H1 (cell line): Measurements from ENCODE around the gene KAZALD1. TPM values are rescaled to one million over a fixed set of nuclear protein-coding genes. Genes with fewer than 3 reads are reported as not detected.

Source experiments
- CTCF ChIA-PET: fragments of 300-600 bp; sonication (Branson Sonifier 250); formaldehyde crosslinking; loops from one replicate; lab custom pipeline; 2021; ENCODE audit not compliant: partially characterized antibody; lab: Charles Lee
- POLR2A ChIA-PET: fragments of 300-600 bp; sonication (Branson Sonifier 250); formaldehyde crosslinking; loops from one replicate; lab custom pipeline; 2021; ENCODE audit warnings: inconsistent platforms; ENCODE audit not compliant: partially characterized antibody; lab: Charles Lee
- DNase-seq, 2 experiments: peaks; one replicate each; pipeline versions ENCODE4 v3.0.0 to v3.0.0-alpha.2; 2010 to 2022; ENCODE audit warnings: low spot score in 2 of 2, low read depth in 1 of 2, mixed read lengths in 1 of 2
- FAIRE-seq: peaks from 2 replicates; lab custom pipeline; 2011; peaks lifted over from hg19 to GRCh38; lab: Jason Lieb, UNC
- H2AFZ ChIP-seq: 2 replicates; pipeline ENCODE4 v1.8.1; 2012; ENCODE audit warnings: low read length, inconsistent platforms
- H2AK5ac ChIP-seq: 2 replicates; pipeline ENCODE4 v1.6.1; 2013; ENCODE audit warnings: low read depth, low read length
- H2BK120ac ChIP-seq: replicated peaks from 2 replicates; pipeline ENCODE3; 2013; ENCODE audit warnings: low read depth, low read length, inconsistent platforms
- H2BK12ac ChIP-seq: 2 replicates; pipeline ENCODE4 v1.6.1; 2013; ENCODE audit warnings: low read depth, low read length
- H2BK15ac ChIP-seq: 2 replicates; pipeline ENCODE4 v1.6.1; 2013; ENCODE audit warnings: low read length
- H2BK20ac ChIP-seq: 2 replicates; pipeline ENCODE4 v1.6.1; 2013; ENCODE audit warnings: low read length
- H2BK5ac ChIP-seq: 2 replicates; pipeline ENCODE4 v1.6.1; 2013; ENCODE audit warnings: low read depth, low read length
- H3K14ac ChIP-seq: 2 replicates; pipeline ENCODE4 v1.6.1; 2013; ENCODE audit warnings: inconsistent platforms; ENCODE audit not compliant: insufficient read length
- H3K18ac ChIP-seq: 2 replicates; pipeline ENCODE4 v1.6.1; 2013; ENCODE audit warnings: low read length; ENCODE audit errors: extremely low read depth
- H3K23ac ChIP-seq: 2 replicates; pipeline ENCODE4 v1.6.1; 2013; ENCODE audit warnings: inconsistent platforms; ENCODE audit not compliant: insufficient read length
- H3K23me2 ChIP-seq: 2 replicates; pipeline ENCODE4 v1.6.1; 2013; ENCODE audit warnings: low read depth, low read length
- H3K27ac ChIP-seq: 2 replicates; pipeline ENCODE4 v1.6.1; 2011; ENCODE audit warnings: low read depth, low read length, inconsistent platforms
- H3K27me3 ChIP-seq, 4 experiments: replicated peaks in 1 of 4; 1 replicate in 1 of 4; 2 replicates in 3 of 4; pipeline versions ENCODE4 v1.6.1 to v1.8.1; 2011 to 2013; ENCODE audit warnings: low read length in 3 of 4, mild to moderate bottlenecking in 3 of 4, inconsistent platforms in 2 of 4, mixed read lengths in 2 of 4, moderate library complexity in 1 of 4; ENCODE audit not compliant: control insufficient read depth in 3 of 4, insufficient read depth in 3 of 4; ENCODE audit errors: extremely low read depth in 1 of 4
- H3K36me3 ChIP-seq, 4 experiments: 2 replicates each; pipeline versions ENCODE4 v1.6.1 to v1.8.1; 2011 to 2013; ENCODE audit warnings: mild to moderate bottlenecking in 4 of 4, low read length in 3 of 4, moderate library complexity in 2 of 4, control low read depth in 1 of 4, inconsistent platforms in 1 of 4; ENCODE audit not compliant: insufficient read depth in 4 of 4, control insufficient read depth in 2 of 4
- H3K4ac ChIP-seq: replicated peaks from 2 replicates; pipeline ENCODE3; 2013; ENCODE audit warnings: low read length, low read depth, mixed read lengths, inconsistent platforms; ENCODE audit not compliant: insufficient read length
- H3K4me1 ChIP-seq, 4 experiments: replicated peaks in 1 of 4; 1 replicate in 1 of 4; 2 replicates in 3 of 4; pipeline versions ENCODE4 v1.6.1 to v1.8.1; 2011 to 2013; ENCODE audit warnings: low read length in 3 of 4, inconsistent platforms in 2 of 4, mixed read lengths in 1 of 4; ENCODE audit not compliant: insufficient read depth in 4 of 4, control insufficient read depth in 3 of 4
- H3K4me2 ChIP-seq, 2 experiments: 2 replicates each; pipeline versions ENCODE4 v1.6.1 to v1.8.1; 2011 to 2013; ENCODE audit warnings: low read depth in 2 of 2, low read length in 2 of 2, control low read depth in 1 of 2, inconsistent platforms in 1 of 2, mild to moderate bottlenecking in 1 of 2; ENCODE audit not compliant: insufficient read depth in 1 of 2
- H3K4me3 ChIP-seq, 4 experiments: fragments of 200-600, 300-600 bp in 1 of 4; sonication (generic), shearing (Covaris generic), sonication (Bioruptor Twin) in 1 of 4; 2 replicates each; pipeline versions ENCODE4 v1.5.1 to v1.8.1; 2011 to 2016; ENCODE audit warnings: low read length in 4 of 4, low read depth in 3 of 4, control low read depth in 2 of 4, inconsistent platforms in 2 of 4, mild to moderate bottlenecking in 2 of 4, mixed read lengths in 1 of 4, moderate library complexity in 1 of 4; ENCODE audit not compliant: insufficient read depth in 2 of 4; ENCODE audit errors: extremely low read depth in 1 of 4
- H3K56ac ChIP-seq: replicated peaks from 2 replicates; pipeline ENCODE3; 2013; ENCODE audit warnings: low read depth, mild to moderate bottlenecking, mixed read lengths, low read length, inconsistent platforms; ENCODE audit not compliant: insufficient read length
- H3K79me1 ChIP-seq: 2 replicates; pipeline ENCODE4 v1.6.1; 2013; ENCODE audit warnings: low read depth, low read length, control low read depth
- H3K79me2 ChIP-seq, 2 experiments: 2 replicates each; pipeline versions ENCODE4 v1.6.1 to v1.8.1; 2012 to 2013; ENCODE audit warnings: low read length in 2 of 2, mild to moderate bottlenecking in 2 of 2, inconsistent platforms in 1 of 2; ENCODE audit not compliant: insufficient read depth in 2 of 2, control insufficient read depth in 1 of 2
- H3K9ac ChIP-seq, 4 experiments: replicated peaks in 1 of 4; 1 replicate in 1 of 4; 2 replicates in 3 of 4; pipeline versions ENCODE4 v1.6.1 to v1.8.1; 2011 to 2013; ENCODE audit warnings: low read depth in 3 of 4, low read length in 3 of 4, control low read depth in 2 of 4, mild to moderate bottlenecking in 2 of 4, moderate library complexity in 2 of 4, inconsistent platforms in 1 of 4; ENCODE audit errors: extremely low read depth in 1 of 4
- H3K9me3 ChIP-seq, 2 experiments: 2 replicates each; pipeline versions ENCODE4 v1.6.1 to v1.8.1; 2012 to 2013; ENCODE audit warnings: mild to moderate bottlenecking in 2 of 2, moderate library complexity in 2 of 2, control low read depth in 1 of 2, inconsistent platforms in 1 of 2, low read depth in 1 of 2, low read length in 1 of 2, mixed read lengths in 1 of 2; ENCODE audit not compliant: insufficient read depth in 2 of 2
- H4K20me1 ChIP-seq, 2 experiments: replicated peaks in 1 of 2; 2 replicates each; pipeline versions ENCODE3 to v1.8.1; 2011 to 2013; ENCODE audit warnings: inconsistent platforms in 2 of 2, low read length in 2 of 2, mild to moderate bottlenecking in 1 of 2; ENCODE audit not compliant: insufficient read depth in 2 of 2, control insufficient read depth in 1 of 2
- H4K5ac ChIP-seq: 2 replicates; pipeline ENCODE4 v1.6.1; 2013; ENCODE audit warnings: low read length, low read depth, mixed read lengths, inconsistent platforms; ENCODE audit not compliant: insufficient read length
- H4K8ac ChIP-seq: 2 replicates; pipeline ENCODE4 v1.8.0; 2013; ENCODE audit warnings: mild to moderate bottlenecking, moderate library complexity, low read length, inconsistent platforms; ENCODE audit not compliant: insufficient read depth; ENCODE audit errors: extremely low read depth
- H4K91ac ChIP-seq: replicated peaks from 2 replicates; pipeline ENCODE3; 2013; ENCODE audit warnings: low read length, mixed read lengths, inconsistent platforms; ENCODE audit not compliant: insufficient read length
- ASH2L ChIP-seq: fragments of 200-600, 300-600 bp; sonication (generic); IDR thresholded peaks from one replicate; pipeline ENCODE4 v1.7.1; 2017; ENCODE audit warnings: low read length
- CBX8 ChIP-seq: fragments of 300-800, 300-1000 bp; sonication (generic); IDR thresholded peaks from 2 replicates; pipeline ENCODE4 v1.7.1; 2016; ENCODE audit warnings: low read depth, low read length, borderline replicate concordance
- CREB1 ChIP-seq: IDR thresholded peaks from 2 replicates; pipeline ENCODE4 v1.6.1; 2012; ENCODE audit warnings: inconsistent platforms
- CTCF ChIP-seq, 3 experiments: IDR thresholded peaks; 1 replicate in 2 of 3; 2 replicates in 1 of 3; pipeline versions ENCODE4 v1.5.1 to v1.6.1; 2011; ENCODE audit warnings: low read length in 3 of 3, mild to moderate bottlenecking in 3 of 3, inconsistent platforms in 2 of 3, low read depth in 1 of 3, moderate library complexity in 1 of 3; ENCODE audit not compliant: insufficient read depth in 1 of 3; ENCODE audit errors: control extremely low read depth in 1 of 3
- KDM4A ChIP-seq: IDR thresholded peaks from one replicate; pipeline ENCODE4 v1.7.1; 2012; ENCODE audit warnings: low read depth, mild to moderate bottlenecking, moderate library complexity, low read length, inconsistent platforms; ENCODE audit not compliant: severe bottlenecking
- RAD21 ChIP-seq, 2 experiments: IDR thresholded peaks in 1 of 2; conservative IDR thresholded peaks in 1 of 2; 2 replicates each; pipeline ENCODE4 v1.6.1; 2011; ENCODE audit warnings: low read depth in 2 of 2, low read length in 2 of 2, improper control_type of control experiment in 1 of 2, inconsistent platforms in 1 of 2, mild to moderate bottlenecking in 1 of 2, moderate library complexity in 1 of 2
- SUZ12 ChIP-seq: fragments of 200-600 bp; sonication (generic); IDR thresholded peaks from 2 replicates; pipeline ENCODE4 v1.6.1; 2012; ENCODE audit warnings: mild to moderate bottlenecking, inconsistent platforms, low read length, moderate library complexity, mixed read lengths
- TAF7 ChIP-seq: optimal IDR thresholded peaks from 2 replicates; pipeline ENCODE3; 2011; ENCODE audit warnings: low read depth, mild to moderate bottlenecking, inconsistent platforms, low read length, moderate library complexity, borderline replicate concordance
- WGBS, 2 experiments: shearing (Covaris generic) in 1 of 2; methylation state at CpG; one replicate each; pipeline versions ENCODE4 v1.1.6 to v1.1.7; 2013 to 2015; ENCODE audit warnings: low lambda C conversion rate in 2 of 2, mixed read lengths in 2 of 2, inconsistent platforms in 1 of 2, low coverage in 1 of 2, missing lambda C conversion rate in 1 of 2; ENCODE audit not compliant: insufficient replicate concordance in 2 of 2, insufficient coverage in 1 of 2, insufficient read length in 1 of 2; ENCODE audit errors: extremely low coverage in 1 of 2, missing lambda C conversion rate in 1 of 2; 5-methylcytosine and 5-hydroxymethylcytosine counted together
- polyA plus RNA-seq, 7 experiments: library from polyadenylated mRNA; depleted of rRNA in 3 of 7; stranded (reverse) in 5 of 7; unstranded in 2 of 7; fragments of >200 nt in 5 of 7; fragments of 200-250 nt in 2 of 7; gene quantifications; 1 replicate in 5 of 7; 2 replicates in 1 of 7; 4 replicates in 1 of 7; pipeline versions ENCODE4 v1.2.1 to v1.2.3, GENCODE V29; 2011 to 2013; ENCODE audit warnings: missing spikeins in 2 of 7, mixed read lengths in 2 of 7
- total RNA-seq: library from RNA; stranded (reverse); fragmentation: NEBNext Ultra II Directional; extraction: Animal tissue kit (Norgen Biotek cat#: 25700); gene quantifications from 2 replicates; pipeline ENCODE4 v1.2.1, GENCODE V29; 2021
- TF ChIP-seq, protein P1 (sequence below): IDR thresholded peaks from 2 replicates; pipeline ENCODE4 v1.6.1; 2012; ENCODE audit warnings: inconsistent platforms

The KAZALD1 gene
- total and polyA plus RNA-seq, 2 of the 8 experiments (the other 6 are each of a cell fraction or from before 2014, with no cell fraction given), result 0.65 to 1.9 TPM

- Histone ChIP-seq H2BK15ac (no peak overlapping the region), H3K23ac (no peak overlapping the region), H2BK20ac (no peak overlapping the region), H4K91ac (no peak overlapping the region), H3K56ac (no peak overlapping the region), H4K20me1 (peaks cover 0 to 1% of the 10 kb centered on the region in 2 experiments), H3K36me3 (no peaks in the 10 kb centered on the region), H3K14ac (no peak overlapping the region), H4K8ac (no peak overlapping the region), H3K4me1 (peaks cover 0 to 11% (median 4%) of the 10 kb centered on the region in 4 experiments; a peak in 3 of 7 replicates), H3K9ac (no peak overlapping the region), H3K4me2 (no peak overlapping the region), H3K79me2 (no peaks in the 10 kb centered on the region), H3K4me3 (no peak overlapping the region), H2AK5ac (no peak overlapping the region), H3K27ac (no peak overlapping the region), H3K9me3 (no peaks in the 10 kb centered on the region), H3K4ac (no peak overlapping the region), H3K18ac (no peak overlapping the region), H3K23me2 (no peaks in the 10 kb centered on the region), H2BK5ac (no peak overlapping the region), H2BK12ac (no peak overlapping the region), H2AFZ (no peak overlapping the region), H3K79me1 (no peaks in the 10 kb centered on the region), H3K27me3 (peaks cover 7 to 27% (median 22%) of the 10 kb centered on the region in 4 experiments), H2BK120ac (no peak overlapping the region), H4K5ac (no peak overlapping the region)
- POLR2A ChIA-PET, result interaction anchor here (0.9 to 1.0 kb wide), 2 partner anchors 10 to 20 kb away, joined by 3 to 4 read pairs; partner anchors contain the start of genes KAZALD1 and SFXN3
- DNase-seq (peak in 1 of 2 experiments; percentile 85), FAIRE-seq (peak; percentile 72)
- CTCF ChIA-PET, result interaction anchor here (0.6 to 51.8 kb wide), 25 partner anchors 15 to 447 kb away, joined by 3 to 2176 read pairs (median 3); partner anchors contain the start of genes KAZALD1, PDZD7 and SFXN3
- 58% methylated on average over 4 of the region's 6 CpGs; no CpG with 5 or more reads in 1 of the 2 experiments for WGBS, 2 experiments
- no peak for TF ChIP-seq SUZ12
- no peak for TF ChIP-seq CBX8
- TF ChIP-seq CREB1, result no peak
- TF ChIP-seq ASH2L, result no peak
- TF ChIP-seq KDM4A, result no peak
- TF ChIP-seq TAF7, result no peak
- TF ChIP-seq, protein P1, sequence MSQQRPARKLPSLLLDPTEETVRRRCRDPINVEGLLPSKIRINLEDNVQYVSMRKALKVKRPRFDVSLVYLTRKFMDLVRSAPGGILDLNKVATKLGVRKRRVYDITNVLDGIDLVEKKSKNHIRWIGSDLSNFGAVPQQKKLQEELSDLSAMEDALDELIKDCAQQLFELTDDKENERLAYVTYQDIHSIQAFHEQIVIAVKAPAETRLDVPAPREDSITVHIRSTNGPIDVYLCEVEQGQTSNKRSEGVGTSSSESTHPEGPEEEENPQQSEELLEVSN, result no peak
- peak; percentile 92 to 93 for TF ChIP-seq RAD21 (IDR thresholded peaks at IDR 0.05 in 1 of 2, conservative IDR thresholded peaks at IDR 0.05 in 1 of 2; ENCODE audit: low read depth in 2 of 2, low read length in 2 of 2)
- TF ChIP-seq CTCF (IDR thresholded peaks at IDR 0.05; ENCODE audit: control extremely low read depth in 1 of 3, insufficient read depth in 1 of 3, low read depth in 1 of 3, low read length in 3 of 3), result peak; percentile 80 to 92 (median 83)
Observed at GRCh38 chr10:101041252-101041761, 20.5 kb upstream of the KAZALD1 start.
